ENCODE data around the gene TMCO4. TPM values are rescaled to one million over a fixed set of nuclear protein-coding genes. Genes with fewer than 3 reads are reported as not detected.

Gene TMCO4
- total and polyA plus RNA-seq, 2 donors (not counting 1 experiment from before 2014, with no cell fraction given) = 12.5 to 24.3 TPM

DNA sequence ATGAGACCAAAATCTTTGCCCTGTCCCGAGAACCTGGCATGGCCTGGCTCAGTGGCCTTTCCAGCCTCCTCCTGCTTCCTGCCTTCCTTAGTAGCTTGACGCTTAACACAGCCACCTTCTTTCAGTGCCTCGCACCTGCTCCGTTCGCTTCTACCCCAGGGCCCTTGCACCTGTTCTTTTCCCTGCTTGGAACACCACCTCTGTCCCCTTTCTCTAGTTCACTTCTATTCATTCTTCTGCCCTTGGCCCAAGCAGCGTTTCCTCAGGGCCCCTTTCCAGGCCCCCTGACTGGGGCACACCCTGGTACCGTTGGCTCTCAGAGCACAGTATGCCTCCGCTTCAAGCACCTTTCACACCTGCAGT, 144.0 kb downstream of the TMCO4 start:
- H3K4me3 ChIP-seq (replicated peaks in 1 of 4; ENCODE audit: control extremely low read depth in 1 of 4, insufficient read depth in 1 of 4, low read depth in 3 of 4, low read length in 4 of 4) = no peak overlapping the region
- no peaks in the 10 kb centered on the region for H3K9me3 ChIP-seq (ENCODE audit: control insufficient read depth, insufficient read depth, low read depth, low read length)
- peaks cover 20% of the 10 kb centered on the region for H3K4me1 ChIP-seq (ENCODE audit: control insufficient read depth, extremely low read depth, insufficient read depth, low read length)
- H3K27me3 ChIP-seq (ENCODE audit: control insufficient read depth, insufficient read depth, low read length) = no peaks in the 10 kb centered on the region
- peaks cover 32% of the 10 kb centered on the region for H3K79me2 ChIP-seq (ENCODE audit: control insufficient read depth, insufficient read depth, low read length)
- no peak overlapping the region for H3K27ac ChIP-seq (ENCODE audit: insufficient read depth, low read length)
- H3K36me3 ChIP-seq (ENCODE audit: control insufficient read depth, insufficient read depth, low read length) = peaks cover 8% of the 10 kb centered on the region
- no peak overlapping the region for H2AFZ ChIP-seq (ENCODE audit: low read length)
- TF ChIP-seq EZH2 (IDR thresholded peaks at IDR 0.05; ENCODE audit: low read length, missing control alignments) (no peak), CTCF (conservative IDR thresholded peaks at IDR 0.05 in 1 of 2, IDR thresholded peaks at IDR 0.05 in 1 of 2; ENCODE audit: low read depth in 1 of 2, low read length in 2 of 2) (no peak)
- DNase-seq (ENCODE audit: low read depth in 2 of 2) = no peak
- H3K9ac ChIP-seq (ENCODE audit: insufficient read depth, low read length) = no peak overlapping the region
- H3K4me2 ChIP-seq (ENCODE audit: extremely low read depth, insufficient read depth, low read length) = no peak overlapping the region
- peaks cover 2% of the 10 kb centered on the region for H4K20me1 ChIP-seq (ENCODE audit: control insufficient read depth, extremely low read depth, insufficient read depth, low read length)

DNA sequence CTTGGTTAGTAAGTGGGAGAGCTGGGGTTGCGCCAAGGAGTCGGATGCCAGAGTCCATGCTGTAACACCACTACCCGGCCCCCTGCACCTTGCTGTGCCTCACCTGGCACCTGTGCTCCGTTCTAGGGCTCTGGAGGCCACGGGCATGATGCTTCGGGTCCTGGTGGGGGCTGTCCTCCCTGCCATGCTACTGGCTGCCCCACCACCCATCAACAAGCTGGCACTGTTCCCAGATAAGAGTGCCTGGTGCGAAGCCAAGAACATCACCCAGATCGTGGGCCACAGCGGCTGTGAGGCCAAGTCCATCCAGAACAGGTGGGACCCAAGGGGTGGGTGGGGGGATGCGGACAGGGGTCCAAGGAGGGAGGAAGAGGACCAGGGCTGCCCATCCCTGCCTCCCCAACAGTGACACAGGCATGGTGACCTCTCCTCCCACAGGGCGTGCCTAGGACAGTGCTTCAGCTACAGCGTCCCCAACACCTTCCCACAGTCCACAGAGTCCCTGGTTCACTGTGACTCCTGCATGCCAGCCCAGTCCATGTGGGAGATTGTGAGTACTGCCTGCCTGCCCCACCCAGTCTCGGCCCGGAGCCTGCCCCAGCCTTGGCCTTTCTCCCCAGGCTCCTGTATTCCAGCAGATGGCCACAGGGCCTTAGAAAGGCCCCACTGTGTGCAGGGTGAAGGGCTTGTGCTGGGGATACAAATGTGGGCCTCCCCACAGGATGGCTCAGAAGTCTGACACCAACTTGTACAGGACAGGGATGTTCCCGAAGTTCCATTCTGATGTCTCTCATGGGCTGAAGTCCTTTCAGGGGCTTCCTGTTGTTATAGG, 144.6 kb downstream of the TMCO4 start:
- peaks cover 8% of the 10 kb centered on the region for H3K36me3 ChIP-seq (ENCODE audit: control insufficient read depth, insufficient read depth, low read length)
- peaks cover 37% of the 10 kb centered on the region for H3K79me2 ChIP-seq (ENCODE audit: control insufficient read depth, insufficient read depth, low read length)
- H3K9me3 ChIP-seq (ENCODE audit: control insufficient read depth, insufficient read depth, low read depth, low read length) = no peaks in the 10 kb centered on the region
- H3K9ac ChIP-seq (ENCODE audit: insufficient read depth, low read length) = no peak overlapping the region
- H3K4me1 ChIP-seq (ENCODE audit: control insufficient read depth, extremely low read depth, insufficient read depth, low read length) = peaks cover 24% of the 10 kb centered on the region
- H3K4me2 ChIP-seq (ENCODE audit: extremely low read depth, insufficient read depth, low read length) = no peak overlapping the region
- no peak overlapping the region for H2AFZ ChIP-seq (ENCODE audit: low read length)
- H4K20me1 ChIP-seq (ENCODE audit: control insufficient read depth, extremely low read depth, insufficient read depth, low read length) = no peaks in the 10 kb centered on the region
- H3K27ac ChIP-seq (ENCODE audit: insufficient read depth, low read length) = no peak overlapping the region
- no peak for DNase-seq (ENCODE audit: low read depth in 2 of 2)
- H3K4me3 ChIP-seq (replicated peaks in 1 of 4; ENCODE audit: control extremely low read depth in 1 of 4, insufficient read depth in 1 of 4, low read depth in 3 of 4, low read length in 4 of 4) = no peak overlapping the region
- TF ChIP-seq CTCF (conservative IDR thresholded peaks at IDR 0.05 in 1 of 2, IDR thresholded peaks at IDR 0.05 in 1 of 2; ENCODE audit: low read depth in 1 of 2, low read length in 2 of 2) = no peak
- no peak for TF ChIP-seq EZH2 (IDR thresholded peaks at IDR 0.05; ENCODE audit: low read length, missing control alignments)
- no peaks in the 10 kb centered on the region for H3K27me3 ChIP-seq (ENCODE audit: control insufficient read depth, insufficient read depth, low read length)

GRCh38 chr1:19654386-19654785, 145.3 kb downstream of the TMCO4 start:
- Histone ChIP-seq H3K4me1 (ENCODE audit: control insufficient read depth, extremely low read depth, insufficient read depth, low read length) (peaks cover 25% of the 10 kb centered on the region), H3K4me2 (ENCODE audit: extremely low read depth, insufficient read depth, low read length) (peak overlapping the region; percentile 3), H4K20me1 (ENCODE audit: control insufficient read depth, extremely low read depth, insufficient read depth, low read length) (no peaks in the 10 kb centered on the region), H2AFZ (ENCODE audit: low read length) (no peak overlapping the region), H3K36me3 (ENCODE audit: control insufficient read depth, insufficient read depth, low read length) (peaks cover 8% of the 10 kb centered on the region), H3K27ac (ENCODE audit: insufficient read depth, low read length) (peak overlapping the region; percentile 32), H3K79me2 (ENCODE audit: control insufficient read depth, insufficient read depth, low read length) (peaks cover 43% of the 10 kb centered on the region), H3K9ac (ENCODE audit: insufficient read depth, low read length) (no peak overlapping the region), H3K9me3 (ENCODE audit: control insufficient read depth, insufficient read depth, low read depth, low read length) (no peaks in the 10 kb centered on the region), H3K4me3 (replicated peaks in 1 of 4; ENCODE audit: control extremely low read depth in 1 of 4, insufficient read depth in 1 of 4, low read depth in 3 of 4, low read length in 4 of 4) (no peak overlapping the region), H3K27me3 (ENCODE audit: control insufficient read depth, insufficient read depth, low read length) (no peaks in the 10 kb centered on the region)
- peak in 1 of 2 donors; percentile 50 for DNase-seq (ENCODE audit: low read depth in 2 of 2)
- TF ChIP-seq CTCF (conservative IDR thresholded peaks at IDR 0.05 in 1 of 2, IDR thresholded peaks at IDR 0.05 in 1 of 2; ENCODE audit: low read depth in 1 of 2, low read length in 2 of 2) = no peak
- no peak for TF ChIP-seq EZH2 (IDR thresholded peaks at IDR 0.05; ENCODE audit: low read length, missing control alignments)

Measured in fibroblast of lung (primary cell).